Stomach (tissue), 9 donors: ENCODE measurements around the gene KDM3A. TPM values are rescaled to one million over a fixed set of nuclear protein-coding genes. Genes with fewer than 3 reads are reported as not detected.

Experiments used
- DNase-seq, 2 donors: peaks; one replicate each; pipeline versions ENCODE4 v3.0.0 to v3.0.0-alpha.2; 2013 to 2019
- H3K27ac ChIP-seq, 5 donors: fragments of 200-600 bp in 4 of 5; sonication (generic) in 4 of 5; one replicate each; pipeline ENCODE4 v1.5.1; 2013 to 2019; ENCODE audit warnings: mild to moderate bottlenecking in 1 of 5, moderate library complexity in 1 of 5
- H3K27me3 ChIP-seq, 3 donors: fragments of 200-600 bp; sonication (generic); one replicate each; pipeline ENCODE4 v1.5.1; 2017 to 2019; ENCODE audit warnings: mixed run types in 1 of 3
- H3K36me3 ChIP-seq, 4 donors: fragments of 200-600 bp; sonication (generic); 1 replicate in 3 of 4; 2 replicates in 1 of 4; pipeline ENCODE4 v1.5.1; 2016 to 2019
- H3K4me1 ChIP-seq, 4 donors: fragments of 200-600 bp; sonication (generic); one replicate each; pipeline ENCODE4 v1.5.1; 2016 to 2019
- H3K4me3 ChIP-seq, 4 donors: fragments of 200-600 bp; sonication (generic) in 3 of 4; one replicate each; pipeline ENCODE4 v1.5.1; 2016 to 2019; ENCODE audit warnings: mild to moderate bottlenecking in 1 of 4
- H3K9me3 ChIP-seq, 4 donors: fragments of 200-600 bp; sonication (generic); one replicate each; pipeline ENCODE4 v1.5.1; 2016 to 2019
- CTCF ChIP-seq, 7 experiments: fragments of 450-650 bp in 4 of 7; fragments of 200-600 bp in 3 of 7; sonication (generic) in 3 of 7; IDR thresholded peaks; one replicate each; pipeline ENCODE4 v1.5.1; 2016 to 2019; ENCODE audit warnings: antibody characterized with exemption in 7 of 7, control low read depth in 2 of 7, mild to moderate bottlenecking in 1 of 7
- EP300 ChIP-seq: sonication (generic); formaldehyde crosslinking; IDR thresholded peaks from one replicate; pipeline ENCODE4 v1.6.1; 2017; ENCODE audit warnings: antibody characterized with exemption
- POLR2A ChIP-seq, 4 donors: fragments of 450-650 bp; IDR thresholded peaks; one replicate each; pipeline ENCODE4 v1.6.1; 2016; ENCODE audit warnings: antibody characterized with exemption in 4 of 4, control low read depth in 2 of 4, mild to moderate bottlenecking in 1 of 4, moderate library complexity in 1 of 4
- POLR2AphosphoS5 ChIP-seq, 3 donors: sonication (generic); formaldehyde crosslinking; IDR thresholded peaks; one replicate each; pipeline ENCODE4 v1.6.1; 2016; ENCODE audit warnings: antibody characterized with exemption in 3 of 3
- WGBS, 5 donors: extraction: QIAGEN DNeasy Blood & Tissue Kit in 3 of 5; methylation state at CpG; one replicate each; pipeline versions ENCODE4 v1.1.5 to v1.1.7; 2013 to 2018; 5-methylcytosine and 5-hydroxymethylcytosine counted together
- intact Hi-C: fragments of 100-400 bp; cut with DNase I; formaldehyde crosslinking; loops from one replicate; pipeline ENCODE4 v1.15.1; 2023; ENCODE audit warnings: low total_unique reads
- polyA plus RNA-seq, 3 donors: library from polyadenylated mRNA; stranded (reverse); fragments of 200-250 nt; gene quantifications; one replicate each; pipeline ENCODE4 v1.2.3, GENCODE V29; 2013
- total RNA-seq, 5 donors: library from RNA; depleted of rRNA; stranded (reverse); fragments of >200 nt; gene quantifications; one replicate each; pipeline versions ENCODE4 v1.1.0 to v1.2.3, GENCODE V29; 2014 to 2016
- donor health status: healthy with polysubstance abuse.
- donor health status: Bipolar disorder and iron deficiency.
- donor health status: healthy.

The KDM3A gene
- total and polyA plus RNA-seq, 8 donors, result 10.4 to 101 (median 32.0) TPM

DNA sequence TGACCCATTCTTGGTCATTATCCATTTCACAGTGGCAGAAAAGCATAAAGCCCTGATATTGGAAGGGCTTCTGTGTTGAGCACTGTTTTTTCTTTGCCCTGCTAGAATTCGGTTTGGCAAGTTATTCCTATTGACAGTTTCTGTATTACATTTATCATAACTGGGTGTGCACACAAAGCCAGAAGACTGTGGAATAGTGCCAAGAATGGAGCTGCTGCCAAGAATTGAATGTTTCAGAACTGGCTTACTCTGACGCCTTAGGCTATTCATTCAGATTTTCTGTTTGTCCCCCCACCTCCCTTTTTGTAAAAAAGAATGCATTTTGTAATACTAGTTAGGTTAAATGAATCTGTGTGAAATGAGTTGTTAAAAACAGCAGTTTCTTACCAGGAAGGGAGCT lies 12.7 kb downstream of the KDM3A start:
- WGBS, 5 donors, result 14 to 18% (median 16%) methylated on average over 2 of the region's 2 CpGs
- TF ChIP-seq POLR2AphosphoS5 (IDR thresholded peaks at IDR 0.05) (peak in 1 of 3 donors; percentile 46), CTCF (IDR thresholded peaks at IDR 0.05) (no peak)
- DNase-seq, result peak; percentile 83 to 84

DNA sequence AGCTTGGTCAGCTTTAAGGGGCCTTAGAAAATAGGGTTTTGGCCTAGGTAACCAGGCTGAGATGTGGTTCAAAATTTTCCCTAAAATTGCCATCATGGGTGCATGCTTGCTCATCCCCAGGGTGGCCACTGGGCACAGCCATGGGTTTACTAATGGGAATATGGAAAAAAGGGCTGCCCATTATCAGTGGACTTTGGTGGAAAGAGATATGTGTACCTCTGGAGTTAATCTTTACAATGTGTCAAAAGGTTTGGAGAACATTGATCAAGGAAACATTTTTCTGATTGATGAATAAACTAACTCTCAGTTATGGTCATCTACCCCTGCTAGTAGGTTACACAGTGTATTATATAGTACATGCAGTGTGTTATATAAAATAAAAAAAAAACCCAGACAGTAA lies 13.1 kb downstream of the KDM3A start:
- Histone ChIP-seq H3K9me3 (no peaks in the 10 kb centered on the region), H3K36me3 (peaks cover 63 to 92% (median 85%) of the 10 kb centered on the region in 4 donors), H3K27ac (peak overlapping the region; percentile 34 to 61 (median 40)), H3K4me1 (peaks cover 13 to 41% (median 27%) of the 10 kb centered on the region in 4 donors), H3K4me3 (no peak overlapping the region), H3K27me3 (no peaks in the 10 kb centered on the region)
- TF ChIP-seq POLR2AphosphoS5 (IDR thresholded peaks at IDR 0.05), result no peak
- no peak for TF ChIP-seq POLR2A (IDR thresholded peaks at IDR 0.05)
- no peak for TF ChIP-seq CTCF (IDR thresholded peaks at IDR 0.05)
- intact Hi-C loops, result no loop called here
- DNase-seq, result no peak

More for the DNA sequence above, 12.7 kb downstream of the KDM3A start:
- intact Hi-C loops, result no loop called here
- Histone ChIP-seq H3K4me3 (no peak overlapping the region), H3K9me3 (no peaks in the 10 kb centered on the region), H3K27me3 (no peaks in the 10 kb centered on the region), H3K36me3 (peaks cover 63 to 89% (median 81%) of the 10 kb centered on the region in 4 donors), H3K4me1 (peaks cover 15 to 45% (median 31%) of the 10 kb centered on the region in 4 donors), H3K27ac (peak overlapping the region; percentile 34 to 61 (median 42))

DNA sequence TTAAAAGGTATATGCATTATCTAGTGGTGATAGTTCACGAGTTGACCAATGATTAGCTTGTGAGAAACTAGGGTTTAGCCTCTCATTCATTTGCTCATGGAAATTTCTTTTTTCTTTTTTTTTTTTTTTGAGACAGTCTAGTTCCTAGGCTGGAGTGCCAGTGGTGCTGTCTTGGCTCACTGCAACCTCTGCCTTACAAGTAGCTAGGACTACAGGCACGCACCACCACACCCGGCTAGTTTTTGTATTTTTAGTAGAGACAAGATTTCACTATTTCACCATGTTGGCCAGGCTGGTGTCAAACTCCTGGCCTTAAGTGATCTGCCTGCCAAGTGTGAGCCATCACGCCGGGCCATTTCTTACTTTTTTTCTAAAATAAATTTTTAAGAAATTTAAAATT lies 14.0 kb downstream of the KDM3A start:
- peaks cover 54 to 92% (median 86%) of the 10 kb centered on the region in 4 donors for H3K36me3 ChIP-seq
- no peak overlapping the region for H3K4me3 ChIP-seq
- H3K9me3 ChIP-seq, result no peaks in the 10 kb centered on the region
- TF ChIP-seq CTCF (IDR thresholded peaks at IDR 0.05), result no peak
- TF ChIP-seq EP300, result no peak
- no peak for TF ChIP-seq POLR2A (IDR thresholded peaks at IDR 0.05)
- TF ChIP-seq POLR2AphosphoS5 (IDR thresholded peaks at IDR 0.05), result no peak
- peak overlapping the region in 1 of 5 donors; percentile 40 for H3K27ac ChIP-seq
- WGBS, 5 donors, result 81 to 94% (median 89%) methylated on average over 5 of the region's 5 CpGs
- no peak for DNase-seq
- H3K27me3 ChIP-seq, result no peaks in the 10 kb centered on the region
- H3K4me1 ChIP-seq, result peaks cover 8 to 32% (median 20%) of the 10 kb centered on the region in 4 donors
- intact Hi-C loops, result no loop called here

GRCh38 chr2:86461042-86461743 lies 20.0 kb downstream of the KDM3A start:
- H3K27ac ChIP-seq, result no peak overlapping the region
- no peaks in the 10 kb centered on the region for H3K27me3 ChIP-seq
- no peak for DNase-seq
- TF ChIP-seq CTCF (IDR thresholded peaks at IDR 0.05) (no peak), POLR2AphosphoS5 (IDR thresholded peaks at IDR 0.05) (no peak), POLR2A (IDR thresholded peaks at IDR 0.05) (no peak), EP300 (no peak)
- no peak overlapping the region for H3K4me3 ChIP-seq
- intact Hi-C loops, result no loop called here
- peaks cover 52 to 100% (median 99%) of the 10 kb centered on the region in 4 donors for H3K36me3 ChIP-seq
- 96 to 100% (median 98%) methylated on average over 3 of the region's 3 CpGs for WGBS, 5 donors
- H3K9me3 ChIP-seq, result no peaks in the 10 kb centered on the region
- peaks cover 0 to 23% (median 9%) of the 10 kb centered on the region in 4 donors for H3K4me1 ChIP-seq
